GM18868 (cell line): ENCODE measurements around the gene POLR2J2.
"Not testable (repeated sequence)": the region's sequence is repeated elsewhere in the genome, so short reads cannot be mapped to it uniquely, and the experiment has no call there.

Source experiments
- ATAC-seq: cut with Tn5 transposase; IDR thresholded peaks from one replicate; pipeline ENCODE4 v1.9.1; 2021; ENCODE audit warnings: mild to moderate bottlenecking, moderate library complexity; ENCODE audit not compliant: unreplicated experiment

The POLR2J2 gene

GRCh38 chr7:102673447-102674067 lies 2.1 kb upstream of the POLR2J2 start:
- not testable (repeated sequence) for ATAC-seq

- peak; percentile 32 for ATAC-seq
Measured at GRCh38 chr7:102671956-102672307, 469 bp upstream of the POLR2J2 start.

- not testable (repeated sequence) for ATAC-seq
Measured at GRCh38 chr7:102667523-102667922, 3.9 kb downstream of the POLR2J2 start.

- ATAC-seq, result not testable (repeated sequence)
Measured at GRCh38 chr7:102666850-102667249, 4.6 kb downstream of the POLR2J2 start.

- ATAC-seq, result not testable (repeated sequence)
Measured at GRCh38 chr7:102664765-102665164, 6.7 kb downstream of the POLR2J2 start.

- not testable (repeated sequence) for ATAC-seq
Measured at GRCh38 chr7:102649924-102650323, 21.5 kb downstream of the POLR2J2 start, which contains the start of gene SPDYE2B. SPDYE2B (plus strand) TSS chr7:102650319; CDS start chr7:102652349, 2,030 bp downstream.

GRCh38 chr7:102647813-102648212 lies 23.6 kb downstream of the POLR2J2 start:
- not testable (repeated sequence) for ATAC-seq

GRCh38 chr7:102643404-102643803 lies 28.1 kb downstream of the POLR2J2 start:
- not testable (repeated sequence) for ATAC-seq

- ATAC-seq, result not testable (repeated sequence)
Measured at GRCh38 chr7:102642691-102643090, 28.8 kb downstream of the POLR2J2 start, which contains the start of gene UPK3BL1. UPK3BL1 (minus strand) TSS chr7:102642791; CDS start chr7:102642741, 50 bp downstream.

GRCh38 chr7:102638848-102639247 lies 32.6 kb downstream of the POLR2J2 start:
- ATAC-seq, result not testable (repeated sequence)

- ATAC-seq, result not testable (repeated sequence)
Measured at GRCh38 chr7:102636956-102637355, 34.5 kb downstream of the POLR2J2 start.

- ATAC-seq, result not testable (repeated sequence)
Measured at GRCh38 chr7:102635354-102635753, 36.1 kb downstream of the POLR2J2 start.

GRCh38 chr7:102634299-102634698 lies 37.2 kb downstream of the POLR2J2 start:
- not testable (repeated sequence) for ATAC-seq

GRCh38 chr7:102630622-102631021 lies 40.8 kb downstream of the POLR2J2 start:
- ATAC-seq, result not testable (repeated sequence)

- not testable (repeated sequence) for ATAC-seq
Measured at GRCh38 chr7:102627271-102627904, 44.1 kb downstream of the POLR2J2 start.

GRCh38 chr7:102618122-102618521 lies 53.3 kb downstream of the POLR2J2 start:
- not testable (repeated sequence) for ATAC-seq

GRCh38 chr7:102616507-102617125 lies 54.8 kb downstream of the POLR2J2 start, which contains the start of gene RASA4:
RASA4 (minus strand) TSS chr7:102616756; CDS start chr7:102616689, 67 bp downstream.
- ATAC-seq, result peak; percentile 79
